HG03097 (cell line): Measurements from ENCODE around the gene CES3.
"Not testable (repeated sequence)": the region's sequence is repeated elsewhere in the genome, so short reads cannot be mapped to it uniquely, and the experiment has no call there.

Source experiments
- ATAC-seq: cut with Tn5 transposase; IDR thresholded peaks from one replicate; pipeline ENCODE4 v1.9.1; 2021; ENCODE audit not compliant: unreplicated experiment, low FRiP score

The CES3 gene

GRCh38 chr16:66964049-66964448 is 3.0 kb downstream of the CES3 start:
- no peak for ATAC-seq

- no peak for ATAC-seq
Observed at GRCh38 chr16:66968847-66969246, 7.8 kb downstream of the CES3 start.

GRCh38 chr16:66970775-66971720 is 10.0 kb downstream of the CES3 start:
- ATAC-seq, result no peak

DNA sequence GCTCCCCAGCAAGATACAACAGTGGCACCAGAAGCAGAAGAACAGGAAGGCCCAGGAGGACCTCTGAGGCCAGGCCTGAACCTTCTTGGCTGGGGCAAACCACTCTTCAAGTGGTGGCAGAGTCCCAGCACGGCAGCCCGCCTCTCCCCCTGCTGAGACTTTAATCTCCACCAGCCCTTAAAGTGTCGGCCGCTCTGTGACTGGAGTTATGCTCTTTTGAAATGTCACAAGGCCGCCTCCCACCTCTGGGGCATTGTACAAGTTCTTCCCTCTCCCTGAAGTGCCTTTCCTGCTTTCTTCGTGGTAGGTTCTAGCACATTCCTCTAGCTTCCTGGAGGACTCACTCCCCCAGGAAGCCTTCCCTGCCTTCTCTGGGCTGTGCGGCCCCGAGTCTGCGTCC is 11.9 kb downstream of the CES3 start:
- ATAC-seq, result no peak

GRCh38 chr16:66973716-66974115 is 12.7 kb downstream of the CES3 start:
- no peak for ATAC-seq

- ATAC-seq, result not testable (repeated sequence)
Observed at GRCh38 chr16:66974156-66974931, 13.3 kb downstream of the CES3 start.

DNA sequence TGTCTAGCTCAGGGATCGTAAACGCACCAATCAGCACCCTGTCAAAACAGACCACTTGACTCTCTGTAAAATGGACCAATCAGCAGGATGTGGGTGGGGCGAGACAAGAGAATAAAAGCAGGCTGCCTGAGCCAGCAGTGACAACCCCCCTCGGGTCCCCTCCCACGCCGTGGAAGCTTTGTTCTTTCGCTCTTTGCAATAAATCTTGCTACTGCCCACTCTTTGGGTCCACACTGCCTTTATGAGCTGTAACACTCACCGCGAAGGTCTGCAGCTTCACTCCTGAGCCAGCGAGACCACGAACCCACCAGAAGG is 13.8 kb downstream of the CES3 start:
- not testable (repeated sequence) for ATAC-seq

- no peak for ATAC-seq
Observed at GRCh38 chr16:66975302-66975893, 14.3 kb downstream of the CES3 start.

DNA sequence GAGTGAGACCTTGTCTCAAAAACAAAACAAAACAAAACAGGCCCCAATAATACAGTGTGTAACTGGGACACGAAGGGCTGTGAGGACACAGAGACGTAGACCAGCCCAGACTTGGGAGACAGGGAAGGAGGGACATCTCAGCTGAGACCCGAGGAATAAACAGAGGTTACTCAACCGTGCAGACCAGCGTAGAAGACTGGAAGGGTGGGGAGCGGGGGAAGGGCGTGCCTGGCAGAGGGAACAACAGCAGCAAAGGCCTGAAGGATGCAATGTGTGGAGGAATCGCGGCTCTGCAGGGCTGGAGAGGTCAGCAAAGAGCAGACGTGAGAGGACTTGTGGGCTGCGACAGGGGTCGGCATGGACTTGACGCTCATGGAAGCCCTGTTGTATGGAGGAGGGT is 15.7 kb downstream of the CES3 start:
- no peak for ATAC-seq

DNA sequence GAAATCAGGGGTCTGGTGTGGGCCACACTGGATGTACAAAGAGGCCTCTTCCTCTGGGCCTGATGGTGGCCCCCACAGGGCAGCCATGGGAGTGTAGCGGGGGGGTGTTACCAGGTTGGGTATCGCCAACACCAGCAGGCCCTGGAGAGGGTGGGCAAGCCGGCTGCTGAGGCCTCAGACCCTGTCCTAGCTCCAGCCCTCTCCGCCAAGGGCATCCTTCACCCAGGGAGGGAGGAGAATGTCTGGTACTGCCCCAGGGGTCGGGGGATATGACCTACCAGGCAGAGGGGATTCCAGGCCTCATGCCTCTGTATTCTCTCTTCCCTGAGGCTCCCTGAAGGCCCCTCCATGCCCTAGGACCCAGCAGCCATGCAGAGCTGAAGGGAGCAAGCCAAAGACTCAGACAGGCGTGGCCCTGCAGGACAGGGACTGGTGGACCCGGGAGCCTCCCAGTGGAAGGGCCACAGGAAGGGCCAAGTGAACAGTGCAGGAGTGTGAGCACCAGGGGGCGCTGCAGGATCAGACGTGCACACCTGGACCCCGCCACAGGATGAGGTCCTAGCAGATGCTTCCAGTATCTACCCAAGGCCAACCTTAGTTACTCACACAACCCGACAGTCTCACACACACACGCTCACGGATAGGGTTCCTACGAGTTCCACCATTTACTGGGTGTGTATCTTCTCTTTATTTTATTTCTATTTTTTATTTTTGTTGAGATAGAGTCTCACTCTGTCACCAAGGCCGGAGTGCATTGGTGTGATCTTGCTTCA is 16.5 kb downstream of the CES3 start:
- peak; percentile 63 for ATAC-seq

GRCh38 chr16:66979011-66979717 is 18.1 kb downstream of the CES3 start:
- ATAC-seq, result no peak

- ATAC-seq, result no peak
Observed at GRCh38 chr16:66983033-66983432, 22.0 kb downstream of the CES3 start.

- no peak for ATAC-seq
Observed at GRCh38 chr16:66984892-66985311, 23.8 kb downstream of the CES3 start.

DNA sequence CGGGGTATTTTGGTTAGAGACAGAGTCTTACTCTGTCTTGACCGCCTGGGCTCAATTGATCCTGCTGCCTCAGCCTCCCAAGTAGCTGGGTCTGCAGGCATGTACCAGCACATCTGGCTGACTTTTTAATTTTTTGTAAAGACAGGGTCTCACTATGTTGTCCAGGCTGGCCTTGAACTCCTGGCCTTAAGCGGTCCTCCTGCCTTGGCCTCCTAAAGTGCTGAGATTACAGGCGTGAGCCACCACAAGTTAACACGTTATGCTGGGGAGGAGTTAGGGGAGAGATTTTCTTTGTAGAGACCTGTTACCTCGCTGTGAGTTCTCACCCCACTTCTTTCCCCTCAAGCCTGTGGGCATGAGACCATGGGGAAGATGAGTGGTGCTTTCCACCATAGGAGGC is 25.5 kb downstream of the CES3 start:
- no peak for ATAC-seq

DNA sequence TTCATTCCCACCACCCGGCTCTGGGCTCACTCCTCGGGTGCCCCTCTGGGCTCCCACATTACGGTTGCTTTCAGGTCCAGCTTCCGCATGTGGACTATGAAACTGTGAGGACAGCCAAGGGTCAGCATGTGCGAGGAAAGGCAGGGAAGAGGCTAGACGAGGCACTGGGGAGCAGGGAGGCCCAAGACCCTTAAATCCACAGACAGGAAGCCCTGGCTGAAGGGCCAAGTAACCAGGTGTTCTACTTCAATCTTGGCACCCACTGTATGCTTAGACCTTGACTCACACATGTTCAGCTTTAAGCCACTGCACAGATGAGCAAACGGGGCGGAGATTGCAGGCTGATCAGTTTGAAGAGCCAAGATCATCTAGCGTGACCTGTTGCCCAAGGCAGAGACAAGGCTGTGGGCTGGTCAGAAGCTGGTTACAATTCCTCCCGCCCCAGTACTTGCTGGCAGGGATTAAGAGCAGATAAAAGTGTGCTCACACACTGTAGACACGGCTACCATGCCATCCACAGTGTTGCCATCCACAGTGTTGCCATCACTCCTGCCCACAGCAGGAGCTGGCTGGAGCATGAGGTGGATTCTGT is 27.2 kb downstream of the CES3 start, which contains the start of gene CES4A:
Gene CES4A, plus strand, starts transcription at position 393 of the 592 bp plus-strand sequence. Its CDS starts 184 bp downstream, at position 577.
- ATAC-seq, result no peak

DNA sequence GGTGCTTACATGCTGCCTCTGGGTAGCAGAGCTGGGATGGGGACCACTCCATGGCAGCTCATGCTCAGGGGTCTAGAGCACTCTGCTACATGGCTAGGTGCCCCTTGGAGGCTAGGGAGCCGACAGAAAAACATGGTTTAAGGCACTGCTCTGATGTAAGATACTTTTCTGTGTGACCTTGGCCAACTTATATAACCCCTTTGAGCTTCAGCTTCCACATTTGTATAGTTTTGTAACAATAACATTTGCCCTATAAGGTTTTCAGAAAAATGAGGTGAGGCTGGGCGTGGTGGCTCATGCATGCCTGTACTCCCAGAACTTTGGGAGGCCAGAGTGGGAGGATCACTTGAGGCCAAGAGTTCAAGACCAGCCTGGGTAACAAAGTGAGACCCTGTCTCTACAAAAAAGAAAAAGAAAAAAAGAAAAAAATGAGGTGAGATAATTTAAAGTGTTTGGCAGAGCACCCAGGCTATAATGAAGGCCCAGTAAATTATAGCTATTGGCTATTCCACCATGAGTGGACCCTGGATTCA is 30.5 kb downstream of the CES3 start:
- no peak for ATAC-seq

DNA sequence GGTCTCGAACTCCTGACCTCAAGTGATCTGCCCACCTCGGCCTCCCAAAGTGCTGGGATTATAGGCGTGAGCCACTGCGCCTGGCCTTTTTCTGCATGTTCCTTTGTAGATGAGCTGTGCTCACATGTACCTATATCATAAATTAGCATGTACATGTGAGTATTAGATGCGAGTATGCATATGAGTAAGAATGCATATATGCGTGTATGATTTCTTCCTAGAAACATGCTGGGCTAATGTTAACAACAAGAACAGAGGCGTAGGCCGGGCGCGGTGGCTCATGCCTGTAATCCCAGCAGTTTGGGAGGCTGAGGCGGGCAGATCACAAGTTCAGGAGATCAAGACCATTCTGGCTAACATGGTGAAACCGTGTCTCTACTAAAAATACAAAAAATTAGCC is 32.5 kb downstream of the CES3 start:
- not testable (repeated sequence) for ATAC-seq

- no peak for ATAC-seq
Observed at GRCh38 chr16:66996324-66996982, 35.4 kb downstream of the CES3 start.

DNA sequence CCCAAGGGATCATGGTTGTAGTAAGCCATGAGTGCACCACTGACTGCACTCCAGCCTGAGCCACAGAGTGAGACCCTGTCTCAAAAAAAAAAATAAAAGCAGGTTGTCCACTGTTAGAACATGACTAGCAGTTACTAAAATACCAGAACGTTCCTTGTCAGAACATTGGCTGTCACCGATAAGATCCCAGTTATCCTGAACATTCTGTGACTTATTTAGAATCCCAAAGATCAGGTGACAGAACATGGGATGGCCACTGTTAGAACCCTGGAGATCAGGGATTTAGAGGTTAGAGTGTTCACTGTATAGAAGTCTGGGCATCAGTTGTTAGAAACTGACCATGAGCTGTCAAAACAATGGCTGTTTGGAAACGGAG is 35.9 kb downstream of the CES3 start:
- ATAC-seq, result no peak
